MM.1S (cell line): Measurements from ENCODE around the gene CPSF3.

Experiments used
- EZH2 ChIP-seq: fragments of 300-600 bp; sonication (generic); optimal IDR thresholded peaks from 2 replicates; pipeline ENCODE3; 2017; ENCODE audit warnings: low read depth, mild to moderate bottlenecking, antibody characterized with exemption, low read length, mixed read lengths
- EZH2phosphoT487 ChIP-seq: fragments of 300-600 bp; sonication (generic); IDR thresholded peaks from 2 replicates; pipeline ENCODE4 v1.6.1; 2018; ENCODE audit warnings: antibody characterized with exemption, low read length
- TF ChIP-seq, protein P1 (sequence below): fragments of 300-600 bp; sonication (generic); IDR thresholded peaks from 2 replicates; pipeline ENCODE4 v1.5.1; 2016; ENCODE audit warnings: antibody characterized with exemption, low read length, mixed read lengths

DNA sequence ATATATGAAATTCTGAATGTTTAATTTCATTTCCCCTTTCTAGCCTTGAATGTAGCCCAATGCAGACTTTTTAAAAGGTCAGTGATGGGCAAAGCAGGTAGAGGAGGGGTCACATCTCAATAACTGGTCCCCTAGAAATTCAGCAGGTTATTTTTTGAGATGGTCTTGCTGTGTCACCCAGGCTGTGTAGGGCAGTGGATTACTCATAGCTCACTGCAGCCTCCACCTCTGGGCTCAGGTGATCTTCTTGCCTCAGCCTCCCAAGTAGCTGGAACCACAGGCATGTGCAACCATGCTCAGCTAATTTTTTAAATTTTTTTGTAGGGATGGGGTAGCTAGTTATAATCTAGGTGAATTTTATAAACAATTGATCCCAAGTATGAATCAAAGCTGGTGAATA is 59.7 kb downstream of the CPSF3 start:
- TF ChIP-seq, protein P1, sequence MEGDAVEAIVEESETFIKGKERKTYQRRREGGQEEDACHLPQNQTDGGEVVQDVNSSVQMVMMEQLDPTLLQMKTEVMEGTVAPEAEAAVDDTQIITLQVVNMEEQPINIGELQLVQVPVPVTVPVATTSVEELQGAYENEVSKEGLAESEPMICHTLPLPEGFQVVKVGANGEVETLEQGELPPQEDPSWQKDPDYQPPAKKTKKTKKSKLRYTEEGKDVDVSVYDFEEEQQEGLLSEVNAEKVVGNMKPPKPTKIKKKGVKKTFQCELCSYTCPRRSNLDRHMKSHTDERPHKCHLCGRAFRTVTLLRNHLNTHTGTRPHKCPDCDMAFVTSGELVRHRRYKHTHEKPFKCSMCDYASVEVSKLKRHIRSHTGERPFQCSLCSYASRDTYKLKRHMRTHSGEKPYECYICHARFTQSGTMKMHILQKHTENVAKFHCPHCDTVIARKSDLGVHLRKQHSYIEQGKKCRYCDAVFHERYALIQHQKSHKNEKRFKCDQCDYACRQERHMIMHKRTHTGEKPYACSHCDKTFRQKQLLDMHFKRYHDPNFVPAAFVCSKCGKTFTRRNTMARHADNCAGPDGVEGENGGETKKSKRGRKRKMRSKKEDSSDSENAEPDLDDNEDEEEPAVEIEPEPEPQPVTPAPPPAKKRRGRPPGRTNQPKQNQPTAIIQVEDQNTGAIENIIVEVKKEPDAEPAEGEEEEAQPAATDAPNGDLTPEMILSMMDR: no peak
- TF ChIP-seq EZH2 (no peak), EZH2phosphoT487 (no peak)
